H9 (cell line): ENCODE results near the gene CDK8. TPM values are rescaled to one million over a fixed set of nuclear protein-coding genes. Genes with fewer than 3 reads are reported as not detected.

Experiments used
- DNase-seq: peaks from one replicate; pipeline ENCODE4 v3.0.0-alpha.2; 2017
- H2AFZ ChIP-seq: one replicate; pipeline ENCODE4 v1.6.1; 2013; ENCODE audit warnings: mild to moderate bottlenecking, low read length, control low read depth, moderate library complexity
- H2AK5ac ChIP-seq: 2 replicates; pipeline ENCODE4 v1.6.1; 2013; ENCODE audit warnings: low read length, control low read depth, mixed read lengths; ENCODE audit not compliant: insufficient read length
- H2BK120ac ChIP-seq: one replicate; pipeline ENCODE4 v1.6.1; 2013; ENCODE audit warnings: low read depth, mild to moderate bottlenecking, low read length, control low read depth, inconsistent platforms; ENCODE audit not compliant: poor library complexity, severe bottlenecking
- H2BK12ac ChIP-seq: 2 replicates; pipeline ENCODE4 v1.6.1; 2013; ENCODE audit warnings: low read length, control low read depth, mixed read lengths, low read depth; ENCODE audit not compliant: insufficient read length
- H2BK15ac ChIP-seq: 2 replicates; pipeline ENCODE4 v1.6.1; 2013; ENCODE audit warnings: low read depth, low read length, control low read depth
- H2BK20ac ChIP-seq: one replicate; pipeline ENCODE4 v1.6.1; 2013; ENCODE audit warnings: low read depth, mild to moderate bottlenecking, low read length, control low read depth, inconsistent platforms; ENCODE audit not compliant: poor library complexity, severe bottlenecking
- H2BK5ac ChIP-seq: 2 replicates; pipeline ENCODE4 v1.6.1; 2013; ENCODE audit warnings: low read length, control low read depth, mixed read lengths; ENCODE audit not compliant: insufficient read length
- H3K14ac ChIP-seq: 2 replicates; pipeline ENCODE4 v1.6.1; 2013; ENCODE audit warnings: low read length, control low read depth; ENCODE audit not compliant: insufficient read depth
- H3K18ac ChIP-seq: 2 replicates; pipeline ENCODE4 v1.6.1; 2013; ENCODE audit warnings: low read depth, mild to moderate bottlenecking, mixed read lengths, low read length, control low read depth; ENCODE audit not compliant: insufficient read length
- H3K23ac ChIP-seq: 2 replicates; pipeline ENCODE4 v1.6.1; 2013; ENCODE audit warnings: low read length, control low read depth, mixed read lengths, low read depth; ENCODE audit not compliant: insufficient read length
- H3K23me2 ChIP-seq: 2 replicates; pipeline ENCODE4 v1.6.1; 2013; ENCODE audit warnings: low read depth, mild to moderate bottlenecking, mixed read lengths, low read length, control low read depth; ENCODE audit not compliant: insufficient read length, poor library complexity, severe bottlenecking
- H3K27ac ChIP-seq: 2 replicates; pipeline ENCODE4 v1.5.1; 2013; ENCODE audit warnings: low read length, control low read depth, mixed read lengths, low read depth; ENCODE audit not compliant: insufficient read length
- H3K27me3 ChIP-seq: 2 replicates; pipeline ENCODE4 v1.6.1; 2013; ENCODE audit warnings: low read length, control low read depth, inconsistent platforms; ENCODE audit not compliant: insufficient read depth
- H3K4ac ChIP-seq: 2 replicates; pipeline ENCODE4 v1.6.1; 2013; ENCODE audit warnings: low read depth, mild to moderate bottlenecking, control low read depth, inconsistent platforms, low read length, moderate library complexity
- H3K4me1 ChIP-seq: 2 replicates; pipeline ENCODE4 v1.6.1; 2013; ENCODE audit warnings: low read length, control low read depth, inconsistent platforms; ENCODE audit not compliant: insufficient read depth
- H3K4me2 ChIP-seq: 2 replicates; pipeline ENCODE4 v1.6.1; 2013; ENCODE audit warnings: low read length, control low read depth, mixed read lengths; ENCODE audit not compliant: insufficient read length, insufficient read depth
- H3K56ac ChIP-seq: 2 replicates; pipeline ENCODE4 v1.6.1; 2013; ENCODE audit warnings: low read depth, mild to moderate bottlenecking, mixed read lengths, low read length, control low read depth; ENCODE audit not compliant: insufficient read length
- H3K79me1 ChIP-seq: 2 replicates; pipeline ENCODE4 v1.6.1; 2013; ENCODE audit warnings: low read depth, mild to moderate bottlenecking, moderate library complexity, low read length, control low read depth, inconsistent platforms; ENCODE audit not compliant: insufficient read depth, poor library complexity, severe bottlenecking
- H3K79me2 ChIP-seq: 2 replicates; pipeline ENCODE4 v1.6.1; 2013; ENCODE audit warnings: low read length, control low read depth, inconsistent platforms; ENCODE audit not compliant: insufficient read depth
- H3K9ac ChIP-seq: 2 replicates; pipeline ENCODE4 v1.6.1; 2013; ENCODE audit warnings: low read length, control low read depth, mixed read lengths; ENCODE audit not compliant: insufficient read length; ENCODE audit errors: extremely low read depth
- H3K9me3 ChIP-seq: one replicate; pipeline ENCODE4 v1.6.1; 2013; ENCODE audit warnings: low read depth, low read length, inconsistent platforms; ENCODE audit not compliant: control insufficient read depth
- H3T11ph ChIP-seq: one replicate; pipeline ENCODE4 v1.6.1; 2013; ENCODE audit warnings: mild to moderate bottlenecking, low read length, control low read depth, inconsistent platforms
- H4K20me1 ChIP-seq: one replicate; pipeline ENCODE4 v1.6.1; 2013; ENCODE audit not compliant: control insufficient read depth, insufficient read length, insufficient read depth
- H4K5ac ChIP-seq: 2 replicates; pipeline ENCODE4 v1.6.1; 2013; ENCODE audit warnings: low read depth, mild to moderate bottlenecking, mixed read lengths, low read length, control low read depth; ENCODE audit not compliant: insufficient read length
- H4K8ac ChIP-seq: replicated peaks from 2 replicates; pipeline ENCODE4 v1.6.1; 2013; ENCODE audit warnings: low read length, control low read depth, mixed read lengths, low read depth; ENCODE audit not compliant: insufficient read length
- H4K91ac ChIP-seq: 2 replicates; pipeline ENCODE4 v1.6.1; 2013; ENCODE audit warnings: low read depth, mild to moderate bottlenecking, moderate library complexity, mixed read lengths, low read length, control low read depth; ENCODE audit not compliant: insufficient read length
- H3K27ac Mint-ChIP-seq, 3 experiments: 2 replicates in 2 of 3; 3 replicates in 1 of 3; pipeline ENCODE4 v1.8.0; 2020 to 2021; ENCODE audit warnings: mixed read lengths in 3 of 3, mild to moderate bottlenecking in 1 of 3, moderate library complexity in 1 of 3
- H3K27me3 Mint-ChIP-seq: 2 replicates; pipeline ENCODE4 v1.8.0; 2021; ENCODE audit warnings: low read depth, mild to moderate bottlenecking, moderate library complexity, mixed read lengths
- H3K36me3 Mint-ChIP-seq, 3 experiments: 2 replicates in 2 of 3; 3 replicates in 1 of 3; pipeline ENCODE4 v1.8.0; 2020 to 2021; ENCODE audit warnings: low read depth in 3 of 3, mixed read lengths in 3 of 3; ENCODE audit not compliant: insufficient read depth in 1 of 3
- H3K4me1 Mint-ChIP-seq, 2 experiments: 2 replicates each; pipeline ENCODE4 v1.8.0; 2020; ENCODE audit warnings: mixed read lengths in 2 of 2
- H3K4me3 Mint-ChIP-seq, 2 experiments: 2 replicates in 1 of 2; 3 replicates in 1 of 2; pipeline ENCODE4 v1.8.0; 2020 to 2021; ENCODE audit warnings: mild to moderate bottlenecking in 2 of 2, mixed read lengths in 2 of 2, moderate library complexity in 1 of 2
- H3K9me3 Mint-ChIP-seq, 2 experiments: 2 replicates in 1 of 2; 3 replicates in 1 of 2; pipeline ENCODE4 v1.8.0; 2020; ENCODE audit warnings: mild to moderate bottlenecking in 2 of 2, mixed read lengths in 2 of 2, moderate library complexity in 1 of 2
- CTCF ChIP-seq: fragments of 200-600 bp; sonication (generic); conservative IDR thresholded peaks from 3 replicates; pipeline ENCODE4 v1.8.0; 2021; ENCODE audit warnings: antibody characterized with exemption, mild to moderate bottlenecking
- WGBS: extraction: QIAGEN DNeasy Blood & Tissue Kit; methylation state at CpG from one replicate; pipeline ENCODE4 v1.1.7; 2013; ENCODE audit warnings: missing lambda C conversion rate, low lambda C conversion rate, mixed read lengths; ENCODE audit not compliant: insufficient read length; ENCODE audit errors: extremely low coverage; 5-methylcytosine and 5-hydroxymethylcytosine counted together
- total RNA-seq: library from RNA; stranded (reverse); gene quantifications from 2 replicates; pipeline ENCODE4 v1.2.1, GENCODE V29; 2021

The CDK8 gene
- total RNA-seq, 1 experiment from 2014 or later, result 18.1 TPM

GRCh38 chr13:26213345-26213744, 40.6 kb upstream of the CDK8 start:
- H3K9me3 ChIP-seq, result no peaks in the 10 kb centered on the region
- no peak overlapping the region for H3K18ac ChIP-seq
- H3T11ph ChIP-seq, result no peak overlapping the region
- H2AK5ac ChIP-seq, result no peak overlapping the region
- no peak overlapping the region for H3K4me3 Mint-ChIP-seq
- H4K20me1 ChIP-seq, result no peaks in the 10 kb centered on the region
- H2AFZ ChIP-seq, result no peak overlapping the region
- no peak overlapping the region for H3K9ac ChIP-seq
- no peak overlapping the region for H2BK5ac ChIP-seq
- no peak overlapping the region for H3K14ac ChIP-seq
- H3K4me2 ChIP-seq, result no peak overlapping the region
- no peak overlapping the region for H3K27ac Mint-ChIP-seq
- no peak for TF ChIP-seq CTCF
- H3K79me1 ChIP-seq, result no peaks in the 10 kb centered on the region
- no CpG with 5 or more reads among the region's 1 CpG for WGBS
- H3K9me3 Mint-ChIP-seq, result no peaks in the 10 kb centered on the region
- no peaks in the 10 kb centered on the region for H3K27me3 Mint-ChIP-seq
- H4K8ac ChIP-seq, result no peak overlapping the region
- H3K4ac ChIP-seq, result no peak overlapping the region
- H3K56ac ChIP-seq, result no peak overlapping the region
- H3K4me1 Mint-ChIP-seq, result no peaks in the 10 kb centered on the region
- no peak overlapping the region for H3K23ac ChIP-seq
- H3K36me3 Mint-ChIP-seq, result peaks cover 18 to 47% (median 41%) of the 10 kb centered on the region in 3 experiments; a peak in 6 of 7 replicates
- no peaks in the 10 kb centered on the region for H3K23me2 ChIP-seq
- H4K5ac ChIP-seq, result no peak overlapping the region
- H2BK120ac ChIP-seq, result no peak overlapping the region
- H3K79me2 ChIP-seq, result no peaks in the 10 kb centered on the region
- no peak overlapping the region for H2BK15ac ChIP-seq
- no peak for DNase-seq
- no peak overlapping the region for H4K91ac ChIP-seq
- no peak overlapping the region for H2BK12ac ChIP-seq
- no peaks in the 10 kb centered on the region for H3K27me3 ChIP-seq
- H3K4me1 ChIP-seq, result no peaks in the 10 kb centered on the region
- H3K27ac ChIP-seq, result no peak overlapping the region
- no peak overlapping the region for H2BK20ac ChIP-seq
